Natural killer cell (primary cell): Measurements from ENCODE around the gene ASMTL. TPM values are rescaled to one million over a fixed set of nuclear protein-coding genes. Genes with fewer than 3 reads are reported as not detected.

Experiments used
- ATAC-seq, 3 donors: fragments of 150-1000 bp in 2 of 3; fragments of 200-7000 bp in 1 of 3; cut with Tn5 transposase; 1 replicate in 1 of 3; 2 replicates in 2 of 3; pipeline ENCODE4 v1.10.0; 2021; ENCODE audit warnings: mild to moderate bottlenecking in 2 of 3, moderate library complexity in 2 of 3
- DNase-seq, 2 donors: peaks; one replicate each; pipeline versions ENCODE4 v3.0.0 to v3.0.0-alpha.2; 2013 to 2021; ENCODE audit warnings: mixed read lengths in 1 of 2
- H3K27ac ChIP-seq: one replicate; pipeline ENCODE4 v1.5.1; 2013; ENCODE audit warnings: mild to moderate bottlenecking, low read length
- H3K27me3 ChIP-seq: one replicate; pipeline ENCODE4 v1.6.1; 2013; ENCODE audit warnings: low read length; ENCODE audit not compliant: control insufficient read depth, insufficient read depth
- H3K36me3 ChIP-seq: one replicate; pipeline ENCODE4 v1.6.1; 2013; ENCODE audit warnings: low read length; ENCODE audit not compliant: control insufficient read depth, insufficient read depth
- H3K4me1 ChIP-seq: one replicate; pipeline ENCODE4 v1.6.1; 2013; ENCODE audit warnings: low read length; ENCODE audit not compliant: control insufficient read depth, insufficient read depth
- H3K4me3 ChIP-seq: one replicate; pipeline ENCODE4 v1.5.1; 2013; ENCODE audit warnings: low read length
- H3K9me3 ChIP-seq: one replicate; pipeline ENCODE4 v1.6.1; 2013; ENCODE audit warnings: low read length; ENCODE audit not compliant: control insufficient read depth, insufficient read depth
- H3K27ac Mint-ChIP-seq, 2 donors: one replicate each; pipeline ENCODE4 v1.8.0; 2022; ENCODE audit warnings: mild to moderate bottlenecking in 2 of 2, mixed read lengths in 2 of 2, moderate library complexity in 1 of 2
- H3K27me3 Mint-ChIP-seq, 2 donors: one replicate each; pipeline ENCODE4 v1.8.0; 2022; ENCODE audit warnings: low read depth in 2 of 2, mixed read lengths in 2 of 2
- H3K36me3 Mint-ChIP-seq: one replicate; pipeline ENCODE4 v1.8.0; 2022; ENCODE audit warnings: mixed read lengths
- H3K4me1 Mint-ChIP-seq, 2 donors: one replicate each; pipeline ENCODE4 v1.8.0; 2022; ENCODE audit warnings: mixed read lengths in 2 of 2
- H3K4me3 Mint-ChIP-seq: one replicate; pipeline ENCODE4 v1.8.0; 2022; ENCODE audit warnings: mild to moderate bottlenecking, moderate library complexity, mixed read lengths
- H3K9me3 Mint-ChIP-seq, 2 donors: one replicate each; pipeline ENCODE4 v1.8.0; 2022; ENCODE audit warnings: mixed read lengths in 2 of 2
- CTCF ChIP-seq: fragments of 200-600 bp; IDR thresholded peaks from one replicate; pipeline ENCODE4 v1.8.0; 2022; ENCODE audit warnings: antibody characterized with exemption
- WGBS: methylation state at CpG from one replicate; pipeline ENCODE4 v1.1.7; 2013; ENCODE audit warnings: missing lambda C conversion rate; ENCODE audit not compliant: insufficient coverage; 5-methylcytosine and 5-hydroxymethylcytosine counted together
- intact Hi-C: fragments of 100-400 bp; cut with micrococcal nuclease; formaldehyde crosslinking; loops from one replicate; pipeline ENCODE4 v1.14.2; 2022
- total RNA-seq, 4 donors: library from RNA; stranded (reverse); fragments of 120-200 nt in 1 of 4; gene quantifications; one replicate each; pipeline versions ENCODE4 v1.2.3 to v1.2.4, GENCODE V29; 2013 to 2022

Gene ASMTL
- total RNA-seq, 3 donors from 2014 or later (not counting 1 experiment from before 2014, with no cell fraction given): 58.5 to 80.3 (median 66.1) TPM

- Mint-ChIP-seq H3K4me1 (peaks cover 33 to 45% of the 10 kb centered on the region in 2 donors), H3K36me3 (no peaks in the 10 kb centered on the region), H3K4me3 (no peak overlapping the region), H3K27me3 (no peaks in the 10 kb centered on the region), H3K9me3 (no peaks in the 10 kb centered on the region), H3K27ac (peak overlapping the region in 1 of 2 donors; percentile 72)
- Histone ChIP-seq H3K36me3 (peaks cover 55% of the 10 kb centered on the region), H3K27ac (no peak overlapping the region), H3K4me1 (peaks cover 24% of the 10 kb centered on the region), H3K27me3 (no peaks in the 10 kb centered on the region), H3K9me3 (no peaks in the 10 kb centered on the region), H3K4me3 (no peak overlapping the region)
- ATAC-seq (no peak), DNase-seq (peak in 1 of 2 donors; percentile 14)
- no peak for TF ChIP-seq CTCF
- intact Hi-C loops: no loop called here
- WGBS: 93% methylated on average over 51 of the region's 51 CpGs
These were observed 63.3 kb downstream of the ASMTL start for GRCh38 chrX:1389181-1389992.

GRCh38 chrX:1388651-1389050 is 64.1 kb downstream of the ASMTL start:
- DNase-seq: no peak
- peaks cover 24% of the 10 kb centered on the region for H3K4me1 ChIP-seq
- H3K27me3 Mint-ChIP-seq: no peaks in the 10 kb centered on the region
- H3K27ac Mint-ChIP-seq: peak overlapping the region in 1 of 2 donors; percentile 72
- peaks cover 55% of the 10 kb centered on the region for H3K36me3 ChIP-seq
- TF ChIP-seq CTCF: no peak
- peak overlapping the region; percentile 69 for H3K4me3 Mint-ChIP-seq
- WGBS: 95% methylated on average over 4 of the region's 4 CpGs
- no peaks in the 10 kb centered on the region for H3K36me3 Mint-ChIP-seq
- peaks cover 29 to 39% of the 10 kb centered on the region in 2 donors for H3K4me1 Mint-ChIP-seq
- H3K9me3 Mint-ChIP-seq: no peaks in the 10 kb centered on the region
- no peak overlapping the region for H3K27ac ChIP-seq
- no peak for ATAC-seq
- no peak overlapping the region for H3K4me3 ChIP-seq
- intact Hi-C loops: no loop called here
- no peaks in the 10 kb centered on the region for H3K9me3 ChIP-seq
- no peaks in the 10 kb centered on the region for H3K27me3 ChIP-seq

- no peaks in the 10 kb centered on the region for H3K9me3 ChIP-seq
- peaks cover 58% of the 10 kb centered on the region for H3K36me3 ChIP-seq
- H3K27ac Mint-ChIP-seq: peak overlapping the region in 1 of 2 donors; percentile 82
- DNase-seq (no peak), ATAC-seq (no peak)
- no peaks in the 10 kb centered on the region for H3K9me3 Mint-ChIP-seq
- intact Hi-C loops: no loop called here
- peaks cover 22 to 30% of the 10 kb centered on the region in 2 donors for H3K4me1 Mint-ChIP-seq
- no peak overlapping the region for H3K27ac ChIP-seq
- no peaks in the 10 kb centered on the region for H3K27me3 ChIP-seq
- H3K36me3 Mint-ChIP-seq: no peaks in the 10 kb centered on the region
- no peak overlapping the region for H3K4me3 ChIP-seq
- no peak overlapping the region for H3K4me3 Mint-ChIP-seq
- WGBS: 94% methylated on average over 42 of the region's 43 CpGs
- H3K4me1 ChIP-seq: peaks cover 16% of the 10 kb centered on the region
- no peaks in the 10 kb centered on the region for H3K27me3 Mint-ChIP-seq
- TF ChIP-seq CTCF: no peak
These were observed 65.5 kb downstream of the ASMTL start for GRCh38 chrX:1387141-1387776.
